Measurements from ENCODE around the gene C2CD4C.
"Not testable (repeated sequence)": the region's sequence is repeated elsewhere in the genome, so short reads cannot be mapped to it uniquely, and the experiment has no call there.

C2CD4C gene

DNA sequence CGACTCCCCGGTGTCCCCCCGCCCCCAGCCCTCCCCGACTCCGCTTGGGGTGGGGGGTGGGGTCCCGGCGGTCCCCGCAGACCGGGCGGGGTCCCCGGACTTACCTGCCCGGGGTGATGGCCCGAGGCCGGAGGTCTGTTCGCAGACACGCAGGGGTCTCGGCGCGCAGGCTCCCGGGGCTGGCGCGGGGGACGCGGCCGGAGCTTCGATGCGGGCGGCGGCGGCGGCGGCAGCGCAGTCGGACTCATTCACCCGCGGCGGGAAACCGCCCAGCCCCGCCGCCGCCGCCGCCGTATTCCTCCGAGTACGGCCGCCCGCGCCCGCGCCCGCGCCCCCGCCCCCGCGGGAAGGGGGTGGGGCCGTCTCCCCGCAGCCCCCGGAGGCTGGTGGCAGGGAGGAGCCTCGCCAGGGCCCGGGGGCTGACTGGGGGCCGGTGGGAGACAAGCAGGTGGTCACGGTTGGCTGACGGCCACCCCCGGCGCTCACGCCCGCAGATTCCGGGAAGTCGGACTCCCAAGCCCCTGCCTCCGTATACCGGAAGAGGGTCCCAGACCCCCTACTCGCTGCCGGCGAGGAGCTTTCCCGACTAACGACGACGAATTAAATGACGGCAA is at the start of gene C2CD4C:
Gene C2CD4C, minus strand, starts transcription at position 246 of the 614 bp plus-strand sequence. CDS start 786 bp downstream, outside the sequence.
- DNase-seq (ENCODE audit: low read depth) = no peak

DNA sequence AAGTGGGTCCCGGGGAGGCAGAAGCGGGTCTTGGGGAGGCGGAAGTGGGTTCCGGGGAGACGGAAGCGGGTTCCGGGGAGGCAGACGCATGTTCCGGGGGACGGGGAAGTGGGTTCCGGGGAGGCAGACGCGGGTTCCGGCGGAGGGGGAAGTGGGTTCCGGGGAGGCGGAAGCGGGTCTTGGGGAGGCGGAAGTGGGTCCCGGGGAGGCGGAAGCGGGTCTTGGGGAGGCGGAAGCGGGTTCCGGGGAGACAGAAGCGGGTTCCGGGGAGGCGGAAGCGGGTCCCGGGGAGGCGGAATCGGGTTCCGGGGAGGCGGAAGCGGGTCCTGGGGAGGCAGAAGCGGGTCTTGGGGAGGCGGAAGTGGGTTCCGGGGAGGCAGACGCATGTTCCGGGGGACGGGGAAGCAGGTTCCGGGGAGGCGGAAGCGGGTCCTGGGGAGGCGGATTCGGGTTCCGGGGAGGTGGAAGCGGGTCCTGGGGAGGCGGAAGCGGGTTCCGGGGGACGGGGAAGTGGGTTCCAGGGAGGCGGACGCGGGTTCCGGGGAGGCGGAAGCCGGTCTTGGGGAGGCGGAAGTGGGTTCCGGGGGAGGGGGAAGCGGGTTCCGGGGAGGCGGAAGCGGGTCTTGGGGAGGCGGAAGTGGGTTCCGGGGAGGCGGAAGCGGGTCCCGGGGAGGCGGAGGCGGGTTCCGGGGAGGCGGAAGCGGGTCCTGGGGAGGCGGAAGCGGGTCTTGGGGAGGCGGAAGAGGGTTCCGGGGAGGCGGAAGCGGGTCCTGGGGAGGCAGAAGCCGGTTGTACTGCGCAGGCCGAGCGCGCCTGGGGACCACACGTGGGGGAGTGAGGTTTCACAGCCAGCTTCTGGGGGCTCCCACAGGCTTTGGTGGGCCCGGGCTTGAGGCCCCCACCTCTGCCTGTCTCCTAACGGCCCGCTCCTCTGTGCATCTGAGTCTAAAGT is 49.4 kb upstream of the C2CD4C start:
- DNase-seq (ENCODE audit: low read depth) = no peak

DNA sequence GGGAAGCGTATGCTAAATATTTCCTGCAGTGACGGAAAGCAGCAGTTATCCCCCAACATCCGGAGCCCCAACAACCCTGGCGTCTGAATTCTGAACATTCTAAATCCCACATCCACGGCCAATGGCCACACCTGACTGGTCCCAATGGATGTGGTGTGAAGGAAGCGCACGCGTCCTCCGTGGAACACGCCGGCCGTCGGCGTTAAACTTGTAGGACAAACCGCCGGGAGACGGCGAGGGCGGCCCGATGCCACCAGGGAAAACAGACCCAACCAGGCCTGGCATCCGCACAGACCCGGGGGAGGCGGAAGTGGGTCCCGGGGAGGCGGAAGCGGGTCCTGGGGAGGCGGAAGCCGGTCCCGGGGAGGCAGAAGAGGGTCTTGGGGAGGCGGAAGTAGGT is 48.7 kb upstream of the C2CD4C start:
- DNase-seq (ENCODE audit: low read depth) = no peak

GRCh38 chr19:456547-457110 is 47.7 kb upstream of the C2CD4C start:
- DNase-seq (ENCODE audit: low read depth) = no peak

DNA sequence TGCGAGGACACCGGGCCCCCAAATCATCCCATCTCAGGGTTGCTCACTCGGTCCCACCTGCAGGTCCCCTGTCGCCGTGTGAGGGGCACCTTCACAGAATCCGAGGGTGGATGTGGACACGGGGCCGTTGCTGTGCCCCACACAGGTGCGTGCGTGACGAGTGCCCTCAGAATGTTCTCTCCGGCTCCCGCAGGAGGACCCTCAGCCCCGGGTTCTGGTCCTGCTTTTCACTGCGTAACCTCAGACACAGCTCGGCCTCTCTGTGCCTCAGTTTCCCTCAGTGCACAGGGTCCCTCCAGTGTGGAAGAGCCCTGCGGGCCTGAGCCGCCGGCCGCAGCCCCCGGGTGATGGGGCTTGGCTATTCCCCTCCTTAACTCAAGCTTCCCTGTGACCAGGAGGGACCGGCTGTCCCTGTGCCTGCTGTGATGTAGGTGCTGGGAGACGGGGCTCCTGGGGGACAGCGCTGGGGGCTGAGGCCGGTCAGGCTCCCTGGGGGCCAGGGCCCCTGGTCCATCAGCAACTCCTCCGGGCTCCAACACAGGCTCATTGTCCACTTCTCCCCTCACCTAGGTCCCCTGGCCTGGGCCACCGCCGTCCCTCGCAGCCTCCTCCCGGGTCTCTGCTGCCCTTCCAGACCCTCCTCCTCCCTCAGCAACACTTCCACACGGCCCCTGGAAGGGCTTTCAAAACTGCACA is 47.1 kb upstream of the C2CD4C start:
- DNase-seq (ENCODE audit: low read depth) = no peak

DNA sequence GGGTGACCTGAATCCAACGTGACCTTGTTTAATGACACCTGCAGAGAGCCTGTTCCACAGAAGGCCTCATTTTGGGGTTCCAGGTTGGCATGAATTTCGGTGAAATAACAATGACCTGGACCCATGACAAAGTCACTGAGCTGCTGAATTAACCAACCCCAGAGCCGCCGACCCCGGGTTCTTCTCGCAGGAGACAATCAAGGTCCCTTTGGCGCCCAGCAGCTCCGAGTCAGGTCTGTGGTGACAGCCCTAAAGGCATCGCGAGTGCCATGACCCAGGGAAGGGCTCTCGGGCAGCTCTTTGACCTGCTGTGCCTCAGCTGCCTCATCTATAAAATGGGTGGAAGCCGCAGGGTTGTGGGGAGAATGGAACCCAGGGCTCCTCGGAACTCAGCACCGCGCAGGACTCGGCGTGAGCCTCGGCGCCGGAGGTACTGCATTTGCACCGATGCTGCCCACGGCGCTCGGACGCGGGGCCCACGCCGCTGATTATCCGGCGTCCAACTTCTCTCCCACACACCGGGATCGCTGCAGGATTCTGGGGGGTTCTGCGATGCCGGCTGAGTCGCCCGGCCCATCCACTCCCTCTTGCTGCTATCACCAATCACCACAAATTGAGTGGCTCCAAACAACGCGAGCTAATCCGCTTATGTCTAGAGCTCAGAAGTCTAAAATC is 46.2 kb upstream of the C2CD4C start:
- DNase-seq (ENCODE audit: low read depth) = no peak

- DNase-seq (ENCODE audit: low read depth) = no peak
Observed at GRCh38 chr19:453606-454005, 44.7 kb upstream of the C2CD4C start.

- DNase-seq (ENCODE audit: low read depth) = no peak
Observed at GRCh38 chr19:452829-453228, 43.9 kb upstream of the C2CD4C start.

DNA sequence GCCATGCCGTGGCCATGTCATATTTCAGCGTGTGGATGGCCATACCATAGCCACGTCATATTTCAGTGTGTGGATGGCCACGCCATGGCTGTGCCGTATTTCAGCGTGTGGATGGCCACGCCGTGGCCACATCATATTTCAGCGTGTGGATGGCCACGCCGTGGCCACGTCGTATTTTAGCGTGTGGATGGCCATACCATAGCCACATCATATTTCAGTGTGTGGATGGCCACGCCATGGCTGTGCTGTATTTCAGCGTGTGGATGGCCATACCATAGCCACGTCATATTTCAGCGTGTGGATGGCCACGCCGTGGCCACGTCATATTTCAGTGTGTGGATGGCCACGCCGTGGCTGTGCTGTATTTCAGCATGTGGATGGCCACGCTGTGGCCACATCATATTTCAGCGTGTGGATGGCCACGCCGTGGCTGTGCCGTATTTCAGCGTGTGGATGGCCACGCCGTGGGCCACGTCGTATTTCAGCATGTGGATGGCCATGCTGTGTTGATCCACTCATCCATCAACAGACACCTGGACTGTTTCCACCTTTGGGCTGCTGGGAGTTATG is 42.0 kb upstream of the C2CD4C start:
- not testable (repeated sequence) for DNase-seq (ENCODE audit: low read depth)

DNA sequence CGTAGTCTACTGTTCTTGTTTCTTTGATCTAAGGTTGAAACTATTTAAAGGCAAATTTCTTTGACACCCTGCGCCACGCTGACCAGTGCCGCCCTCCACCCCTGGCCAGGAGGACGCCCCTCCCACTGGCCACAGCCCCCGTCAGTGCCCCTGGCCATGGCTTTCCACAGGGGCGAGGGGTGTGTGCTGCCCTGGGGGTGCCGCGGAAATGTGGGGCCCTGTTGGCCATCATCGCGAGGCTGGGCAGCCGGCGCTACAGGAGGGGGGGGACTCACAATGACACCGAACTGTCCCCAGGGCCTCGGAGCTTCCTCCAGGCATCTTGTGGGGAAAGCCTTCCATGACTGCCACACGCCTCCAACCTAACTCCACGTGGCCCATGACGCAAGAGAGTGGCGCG is 41.0 kb upstream of the C2CD4C start:
- no peak for DNase-seq (ENCODE audit: low read depth)

- no peak for DNase-seq (ENCODE audit: low read depth)
Observed at GRCh38 chr19:447816-448560, 39.0 kb upstream of the C2CD4C start.

- no peak for DNase-seq (ENCODE audit: low read depth)
Observed at GRCh38 chr19:447064-447426, 38.1 kb upstream of the C2CD4C start.

DNA sequence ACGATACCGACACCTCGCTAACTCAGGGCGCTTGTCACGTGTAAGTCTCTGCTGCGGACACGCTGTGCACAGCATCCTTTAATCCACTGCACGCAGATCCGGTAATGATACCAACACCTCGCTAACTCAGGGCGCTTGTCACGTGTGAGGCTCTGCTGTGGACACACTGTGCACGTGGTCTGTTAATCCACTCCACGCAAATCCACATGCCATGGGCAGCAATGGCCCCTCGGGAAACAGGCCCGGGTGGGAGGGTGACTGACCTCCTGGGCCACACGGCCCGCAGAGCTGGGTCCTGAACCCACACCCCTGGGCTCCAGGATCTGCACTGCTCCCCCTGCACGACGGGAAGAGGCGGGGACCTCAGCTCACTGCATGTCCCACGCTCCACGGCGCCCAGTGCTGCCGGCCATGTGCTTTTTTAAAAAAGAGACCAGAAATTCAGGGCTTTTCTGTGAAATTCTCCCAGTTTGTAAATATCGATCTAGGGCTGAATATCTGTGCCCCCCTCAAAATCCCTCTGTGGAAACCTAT is 35.8 kb upstream of the C2CD4C start:
- DNase-seq (ENCODE audit: low read depth) = no peak

- DNase-seq (ENCODE audit: low read depth) = no peak
Observed at GRCh38 chr19:443005-443404, 34.1 kb upstream of the C2CD4C start.

DNA sequence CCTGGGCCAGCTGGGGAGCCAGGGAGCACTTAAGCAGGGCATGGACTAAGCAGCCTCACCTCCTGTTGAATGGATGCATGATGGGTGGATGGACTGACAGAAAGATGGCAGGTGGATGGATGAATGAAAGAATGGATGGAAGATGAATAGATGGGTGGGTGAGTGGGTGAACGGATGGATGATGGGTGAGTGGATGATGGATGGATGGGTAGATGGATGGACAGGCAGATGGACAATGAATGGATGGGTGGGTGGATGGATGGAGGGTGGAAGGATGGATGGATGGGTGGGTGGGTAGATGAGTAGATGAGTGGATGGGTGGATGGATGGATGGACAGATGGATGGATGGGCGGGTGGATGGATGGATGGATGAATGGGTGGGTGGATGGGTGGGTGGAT is 33.1 kb upstream of the C2CD4C start:
- no peak for DNase-seq (ENCODE audit: low read depth)

- no peak for DNase-seq (ENCODE audit: low read depth)
Observed at GRCh38 chr19:441213-441836, 32.4 kb upstream of the C2CD4C start.

DNA sequence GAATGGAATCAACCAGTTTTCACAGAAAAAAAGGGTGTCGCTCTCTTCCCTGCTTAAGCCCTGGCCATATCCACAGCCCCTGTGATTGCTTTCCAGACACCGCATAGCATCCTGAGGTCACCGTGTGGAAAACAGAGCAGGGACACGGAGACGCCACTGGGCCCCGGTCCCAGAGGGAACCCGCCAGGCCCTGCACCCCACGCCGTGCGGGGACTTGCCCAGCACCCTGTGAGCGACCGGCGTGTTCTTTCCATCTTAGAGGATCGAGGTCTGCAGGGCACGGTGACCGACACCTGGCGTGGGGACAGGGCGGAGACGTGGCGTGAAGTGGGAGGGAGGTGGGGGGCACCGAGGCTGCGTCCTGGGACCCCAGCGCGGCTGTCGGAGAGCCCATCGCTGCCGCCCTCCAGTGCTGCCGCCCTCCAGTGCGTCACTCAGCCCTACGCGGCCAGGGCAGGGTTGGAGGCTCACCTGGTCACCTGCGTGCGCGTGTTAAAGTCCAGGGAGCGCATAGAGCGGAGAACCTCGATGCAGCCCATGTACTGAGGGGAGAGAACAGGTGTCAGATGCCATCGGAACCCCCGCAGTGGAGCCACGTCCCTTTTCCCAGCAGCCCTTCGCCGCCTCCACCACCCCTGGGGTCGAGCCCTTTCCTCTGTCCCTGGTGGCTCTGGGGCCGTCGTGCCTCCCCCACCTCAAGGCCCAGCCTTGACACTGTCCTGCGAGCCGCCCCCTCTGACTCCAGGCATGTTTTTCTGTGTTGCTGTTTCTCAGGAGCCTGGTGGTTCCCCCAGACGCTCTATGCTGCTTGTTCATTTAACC is 31.7 kb upstream of the C2CD4C start:
- no peak for DNase-seq (ENCODE audit: low read depth)

GRCh38 chr19:439167-439900 is 30.4 kb upstream of the C2CD4C start:
- no peak for DNase-seq (ENCODE audit: low read depth)

Measured in HS-27A (cell line).